Measurements from ENCODE around the gene CCNK.

Gene CCNK

DNA sequence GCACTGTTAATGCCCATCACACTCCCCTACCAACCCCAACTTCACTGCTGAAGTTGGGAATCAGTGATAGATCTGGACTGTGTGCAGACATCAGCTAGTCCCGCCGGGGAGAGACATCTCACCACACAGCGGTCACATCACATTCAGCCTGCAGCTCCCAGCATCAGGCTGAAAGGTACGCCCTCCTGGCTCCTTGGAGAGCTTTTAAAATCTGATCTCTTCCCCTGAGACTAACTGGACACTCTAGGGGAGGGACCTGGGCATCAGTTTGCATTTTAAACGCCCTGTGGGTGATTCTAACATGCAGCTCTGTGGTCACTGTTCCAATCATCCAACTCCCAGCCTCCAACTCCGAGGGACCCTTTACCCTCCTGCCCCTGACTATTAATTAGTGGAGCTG is 64.4 kb downstream of the CCNK start:
- Histone ChIP-seq H3K4me3 (ENCODE audit: low read depth, low read length, poor library complexity, severe bottlenecking) (no peak overlapping the region), H3K4me2 (ENCODE audit: low read length) (no peak overlapping the region), H3K4me1 (ENCODE audit: insufficient read depth, low read length, severe bottlenecking) (no peaks in the 10 kb centered on the region), H3K9me2 (ENCODE audit: low read depth, low read length) (no peaks in the 10 kb centered on the region), H3K27ac (ENCODE audit: low read depth, low read length, poor library complexity, severe bottlenecking) (no peak overlapping the region), H3K9me3 (ENCODE audit: low read length) (no peaks in the 10 kb centered on the region), H3K79me2 (ENCODE audit: insufficient read depth, low read length) (no peaks in the 10 kb centered on the region), H4K20me1 (ENCODE audit: insufficient read depth, low read length) (no peaks in the 10 kb centered on the region), H3K36me3 (ENCODE audit: insufficient read depth, low read length) (no peaks in the 10 kb centered on the region), H3F3A (ENCODE audit: insufficient read depth, low read length) (no peaks in the 10 kb centered on the region), H3K27me3 (ENCODE audit: insufficient read depth, low read length) (no peaks in the 10 kb centered on the region), H3K9ac (ENCODE audit: low read length) (no peak overlapping the region), H2AFZ (ENCODE audit: low read length) (no peak overlapping the region)
- TF ChIP-seq, protein P1, sequence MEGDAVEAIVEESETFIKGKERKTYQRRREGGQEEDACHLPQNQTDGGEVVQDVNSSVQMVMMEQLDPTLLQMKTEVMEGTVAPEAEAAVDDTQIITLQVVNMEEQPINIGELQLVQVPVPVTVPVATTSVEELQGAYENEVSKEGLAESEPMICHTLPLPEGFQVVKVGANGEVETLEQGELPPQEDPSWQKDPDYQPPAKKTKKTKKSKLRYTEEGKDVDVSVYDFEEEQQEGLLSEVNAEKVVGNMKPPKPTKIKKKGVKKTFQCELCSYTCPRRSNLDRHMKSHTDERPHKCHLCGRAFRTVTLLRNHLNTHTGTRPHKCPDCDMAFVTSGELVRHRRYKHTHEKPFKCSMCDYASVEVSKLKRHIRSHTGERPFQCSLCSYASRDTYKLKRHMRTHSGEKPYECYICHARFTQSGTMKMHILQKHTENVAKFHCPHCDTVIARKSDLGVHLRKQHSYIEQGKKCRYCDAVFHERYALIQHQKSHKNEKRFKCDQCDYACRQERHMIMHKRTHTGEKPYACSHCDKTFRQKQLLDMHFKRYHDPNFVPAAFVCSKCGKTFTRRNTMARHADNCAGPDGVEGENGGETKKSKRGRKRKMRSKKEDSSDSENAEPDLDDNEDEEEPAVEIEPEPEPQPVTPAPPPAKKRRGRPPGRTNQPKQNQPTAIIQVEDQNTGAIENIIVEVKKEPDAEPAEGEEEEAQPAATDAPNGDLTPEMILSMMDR (IDR thresholded peaks at IDR 0.05; ENCODE audit: low read length) = no peak

DNA sequence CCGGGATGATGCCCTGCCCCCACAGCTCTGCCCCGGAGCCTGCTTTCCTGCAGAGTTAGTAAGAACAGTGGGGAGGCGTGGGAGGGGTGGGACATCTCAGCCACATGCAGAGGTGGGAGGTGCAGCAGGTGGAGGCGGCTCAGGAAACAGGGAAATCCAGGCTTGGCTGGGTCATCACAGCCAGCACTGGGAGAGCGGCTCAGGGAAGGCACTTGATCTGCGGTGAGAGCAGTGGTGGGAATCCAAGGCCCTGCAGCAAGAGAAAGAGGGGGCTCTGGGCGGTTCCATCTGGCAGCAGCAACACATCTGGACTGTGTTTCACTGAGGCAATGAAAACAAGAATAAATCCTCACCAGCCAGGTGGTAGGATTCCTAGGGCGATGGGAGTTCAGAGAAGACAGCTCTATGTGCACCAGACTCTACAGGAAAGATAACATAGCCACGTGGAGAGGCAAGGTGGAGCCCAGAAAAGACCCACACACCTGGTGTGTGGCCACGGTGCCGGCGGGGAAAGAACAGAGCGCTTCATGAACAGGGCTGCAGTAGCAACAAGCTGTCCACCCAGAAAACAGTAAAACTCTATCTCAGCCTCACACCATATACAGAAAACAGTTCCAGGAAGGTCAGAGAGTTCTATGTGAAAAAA is 65.1 kb downstream of the CCNK start:
- Histone ChIP-seq H2AFZ (ENCODE audit: low read length) (no peak overlapping the region), H4K20me1 (ENCODE audit: insufficient read depth, low read length) (no peaks in the 10 kb centered on the region), H3F3A (ENCODE audit: insufficient read depth, low read length) (no peaks in the 10 kb centered on the region), H3K79me2 (ENCODE audit: insufficient read depth, low read length) (no peaks in the 10 kb centered on the region), H3K27ac (ENCODE audit: low read depth, low read length, poor library complexity, severe bottlenecking) (no peak overlapping the region), H3K4me1 (ENCODE audit: insufficient read depth, low read length, severe bottlenecking) (no peaks in the 10 kb centered on the region), H3K9me2 (ENCODE audit: low read depth, low read length) (no peaks in the 10 kb centered on the region), H3K9me3 (ENCODE audit: low read length) (no peaks in the 10 kb centered on the region), H3K9ac (ENCODE audit: low read length) (no peak overlapping the region), H3K4me3 (ENCODE audit: low read depth, low read length, poor library complexity, severe bottlenecking) (no peak overlapping the region), H3K36me3 (ENCODE audit: insufficient read depth, low read length) (no peaks in the 10 kb centered on the region), H3K4me2 (ENCODE audit: low read length) (no peak overlapping the region), H3K27me3 (ENCODE audit: insufficient read depth, low read length) (no peaks in the 10 kb centered on the region)
- TF ChIP-seq, protein P1 (IDR thresholded peaks at IDR 0.05; ENCODE audit: low read length) = no peak
- no peak for TF ChIP-seq EZH2 (IDR thresholded peaks at IDR 0.05; ENCODE audit: borderline replicate concordance, low read length)

DNA sequence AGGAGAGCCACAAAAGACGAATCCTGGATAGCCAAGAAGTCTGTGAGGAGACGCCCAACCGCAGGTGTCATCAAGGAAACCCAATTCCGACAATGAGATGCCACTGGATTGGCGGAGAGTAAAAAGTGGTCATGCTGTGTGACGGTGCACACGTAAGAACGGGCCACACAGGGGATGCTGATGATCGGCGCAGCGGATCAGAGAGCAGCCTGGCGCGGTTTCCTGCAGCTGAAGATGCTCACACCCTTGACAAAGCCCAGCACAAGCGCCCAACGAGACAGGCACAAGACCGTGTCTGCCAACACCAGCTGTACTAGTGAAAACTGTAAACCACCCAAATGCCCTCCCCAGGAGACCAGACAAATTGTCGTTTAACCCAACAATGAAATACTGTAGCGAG is 67.0 kb downstream of the CCNK start:
- Histone ChIP-seq H3K9me3 (ENCODE audit: low read length) (no peaks in the 10 kb centered on the region), H3K4me1 (ENCODE audit: insufficient read depth, low read length, severe bottlenecking) (no peaks in the 10 kb centered on the region), H3K79me2 (ENCODE audit: insufficient read depth, low read length) (no peaks in the 10 kb centered on the region), H3K27me3 (ENCODE audit: insufficient read depth, low read length) (no peaks in the 10 kb centered on the region), H3K4me2 (ENCODE audit: low read length) (no peak overlapping the region), H4K20me1 (ENCODE audit: insufficient read depth, low read length) (no peaks in the 10 kb centered on the region), H2AFZ (ENCODE audit: low read length) (no peak overlapping the region), H3K9me2 (ENCODE audit: low read depth, low read length) (no peaks in the 10 kb centered on the region), H3F3A (ENCODE audit: insufficient read depth, low read length) (no peaks in the 10 kb centered on the region), H3K36me3 (ENCODE audit: insufficient read depth, low read length) (no peaks in the 10 kb centered on the region), H3K27ac (ENCODE audit: low read depth, low read length, poor library complexity, severe bottlenecking) (no peak overlapping the region), H3K9ac (ENCODE audit: low read length) (no peak overlapping the region), H3K4me3 (ENCODE audit: low read depth, low read length, poor library complexity, severe bottlenecking) (no peak overlapping the region)
- TF ChIP-seq, protein P1 (IDR thresholded peaks at IDR 0.05; ENCODE audit: low read length) = no peak
- TF ChIP-seq EZH2 (IDR thresholded peaks at IDR 0.05; ENCODE audit: borderline replicate concordance, low read length) = no peak
